Sigmoid colon (tissue), 7 donors: ENCODE data around the gene CYP26B1. TPM values are rescaled to one million over a fixed set of nuclear protein-coding genes. Genes with fewer than 3 reads are reported as not detected.

Experiments used
- DNase-seq: peaks from one replicate; pipeline ENCODE4 v3.0.0-alpha.2; 2019
- H3K27ac ChIP-seq, 4 donors: fragments of 200-600 bp; sonication (generic); one replicate each; pipeline ENCODE4 v1.5.1; 2016 to 2019; ENCODE audit warnings: mild to moderate bottlenecking in 1 of 4
- H3K27me3 ChIP-seq, 3 donors: fragments of 200-600 bp; sonication (generic); one replicate each; pipeline ENCODE4 v1.5.1; 2019; ENCODE audit warnings: mild to moderate bottlenecking in 1 of 3
- H3K36me3 ChIP-seq, 4 donors: fragments of 200-600 bp; sonication (generic); one replicate each; pipeline ENCODE4 v1.5.1; 2016 to 2019
- H3K4me1 ChIP-seq, 4 donors: fragments of 200-600 bp; sonication (generic); one replicate each; pipeline ENCODE4 v1.5.1; 2017 to 2019
- H3K4me3 ChIP-seq, 4 donors: fragments of 200-600 bp; sonication (generic); one replicate each; pipeline ENCODE4 v1.5.1; 2017 to 2019; ENCODE audit warnings: mild to moderate bottlenecking in 2 of 4, moderate library complexity in 1 of 4
- H3K9me3 ChIP-seq, 4 donors: fragments of 200-600 bp in 3 of 4; sonication (generic) in 3 of 4; one replicate each; pipeline versions ENCODE4 v1.5.1 to v1.6.1; 2013 to 2019
- EP300 ChIP-seq, 4 donors: sonication (generic); formaldehyde crosslinking; IDR thresholded peaks; one replicate each; pipeline ENCODE4 v1.6.1; 2017; ENCODE audit warnings: antibody characterized with exemption in 4 of 4
- POLR2A ChIP-seq, 2 donors: fragments of 450-650 bp; IDR thresholded peaks; one replicate each; pipeline ENCODE4 v1.6.1; 2016; ENCODE audit warnings: antibody characterized with exemption in 2 of 2, mild to moderate bottlenecking in 2 of 2, moderate library complexity in 2 of 2
- POLR2AphosphoS5 ChIP-seq, 4 donors: sonication (generic); formaldehyde crosslinking; IDR thresholded peaks; one replicate each; pipeline ENCODE4 v1.6.1; 2017; ENCODE audit warnings: antibody characterized with exemption in 4 of 4
- WGBS, 2 donors: extraction: QIAGEN DNeasy Blood & Tissue Kit; methylation state at CpG; one replicate each; pipeline ENCODE4 v1.1.7; 2013; 5-methylcytosine and 5-hydroxymethylcytosine counted together
- intact Hi-C: fragments of 100-400 bp; cut with DNase I; formaldehyde crosslinking; loops from one replicate; pipeline ENCODE4 v1.15.1; 2023
- polyA plus RNA-seq, 3 donors: library from polyadenylated mRNA; stranded (reverse); fragments of 200-250 nt; gene quantifications; one replicate each; pipeline ENCODE4 v1.2.3, GENCODE V29; 2013
- total RNA-seq, 4 donors: library from RNA; depleted of rRNA; stranded (reverse); fragments of >200 nt; gene quantifications; one replicate each; pipeline ENCODE4 v1.1.0, GENCODE V29; 2016
- TF ChIP-seq, protein P1 (sequence below), 4 experiments: fragments of 450-650 bp in 3 of 4; fragments of 200-600 bp in 1 of 4; IDR thresholded peaks; one replicate each; pipeline ENCODE4 v1.5.1; 2016 to 2019; ENCODE audit warnings: antibody characterized with exemption in 4 of 4, mild to moderate bottlenecking in 3 of 4, moderate library complexity in 2 of 4
- donor health status: healthy with polysubstance abuse.
- donor health status: Bipolar disorder and iron deficiency.
- donor health status: healthy.

CYP26B1 gene
- total and polyA plus RNA-seq, 7 donors, result 0.46 to 5.0 (median 2.5) TPM

DNA sequence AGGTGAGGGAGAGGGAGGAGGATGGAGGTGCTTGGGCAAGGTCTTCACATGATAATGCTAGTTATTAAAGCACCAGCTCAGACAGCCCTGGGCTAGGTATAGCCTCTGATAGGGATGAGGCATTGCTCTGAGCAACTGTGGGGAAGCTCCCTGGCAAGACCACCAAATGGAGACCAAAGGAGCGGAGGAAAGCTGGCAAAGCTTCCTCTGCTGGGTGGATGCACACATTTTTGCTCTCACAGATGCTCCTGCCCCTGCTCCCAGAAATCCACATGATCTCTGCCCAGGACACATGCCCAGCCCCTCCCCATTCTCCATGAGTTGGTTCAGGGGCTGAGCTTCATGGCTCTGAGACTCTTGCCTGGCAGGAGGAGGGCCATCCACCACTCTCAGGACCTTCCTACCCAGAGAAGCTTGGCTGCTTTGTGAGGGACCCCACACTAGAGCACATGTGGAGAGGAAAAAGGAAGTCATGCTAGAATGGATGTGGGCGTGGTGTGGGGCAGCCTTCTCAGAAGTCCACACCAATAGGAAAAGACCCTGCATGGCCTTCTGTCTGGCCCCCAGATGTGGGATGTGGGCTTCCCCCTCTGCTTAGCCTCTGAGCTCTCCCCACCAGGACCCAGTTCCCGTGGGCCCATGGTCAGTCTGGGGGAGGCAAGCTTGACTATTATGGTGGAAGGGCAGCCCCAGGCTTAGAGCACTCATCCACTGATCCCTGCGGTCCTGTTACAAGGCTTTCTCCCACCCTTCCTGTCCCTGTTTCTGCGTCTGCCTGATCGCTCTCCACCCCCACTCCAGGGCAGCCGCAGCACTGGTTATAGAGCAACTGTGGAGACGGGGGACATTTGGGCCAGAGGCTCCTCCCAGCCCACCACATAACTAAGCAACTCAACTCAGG, 10.5 kb upstream of the CYP26B1 start:
- intact Hi-C loops, result loop anchor here (10.0 kb wide), 1 partner anchor 417 kb away; no protein-coding TSS in a partner anchor
- H3K36me3 ChIP-seq, result no peaks in the 10 kb centered on the region

DNA sequence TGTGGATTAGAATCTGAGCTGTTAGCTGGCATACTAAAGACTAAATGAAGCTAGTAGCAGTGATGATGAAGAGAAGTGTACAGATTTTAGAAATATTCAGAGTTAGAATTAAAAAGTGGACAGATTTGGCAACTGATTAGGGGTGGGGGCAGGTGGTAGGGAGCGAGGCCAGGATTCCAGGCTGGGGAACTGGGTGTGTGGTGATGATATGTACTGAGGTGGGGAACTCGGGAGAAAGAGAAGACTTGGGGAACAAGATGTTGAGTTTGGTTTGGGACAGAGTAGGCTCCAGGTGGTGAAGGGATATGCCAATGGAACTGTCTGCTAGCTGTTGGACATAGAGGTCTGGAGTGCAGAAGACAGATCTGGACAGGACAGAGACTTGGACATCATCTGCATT, 9.2 kb upstream of the CYP26B1 start:
- 77 to 87% methylated on average over 2 of the region's 2 CpGs for WGBS, 2 donors
- Histone ChIP-seq H3K36me3 (no peaks in the 10 kb centered on the region), H3K4me3 (no peak overlapping the region), H3K9me3 (no peaks in the 10 kb centered on the region), H3K27me3 (peaks cover under 1 to 38% (median 6%) of the 10 kb centered on the region in 3 donors), H3K27ac (no peak overlapping the region), H3K4me1 (no peaks in the 10 kb centered on the region)
- DNase-seq, result no peak
- intact Hi-C loops, result loop anchor here (10.0 kb wide), 1 partner anchor 418 kb away; no protein-coding TSS in a partner anchor
- no peak for TF ChIP-seq POLR2AphosphoS5 (IDR thresholded peaks at IDR 0.05)
- no peak for TF ChIP-seq EP300 (IDR thresholded peaks at IDR 0.05)
- TF ChIP-seq, protein P1, sequence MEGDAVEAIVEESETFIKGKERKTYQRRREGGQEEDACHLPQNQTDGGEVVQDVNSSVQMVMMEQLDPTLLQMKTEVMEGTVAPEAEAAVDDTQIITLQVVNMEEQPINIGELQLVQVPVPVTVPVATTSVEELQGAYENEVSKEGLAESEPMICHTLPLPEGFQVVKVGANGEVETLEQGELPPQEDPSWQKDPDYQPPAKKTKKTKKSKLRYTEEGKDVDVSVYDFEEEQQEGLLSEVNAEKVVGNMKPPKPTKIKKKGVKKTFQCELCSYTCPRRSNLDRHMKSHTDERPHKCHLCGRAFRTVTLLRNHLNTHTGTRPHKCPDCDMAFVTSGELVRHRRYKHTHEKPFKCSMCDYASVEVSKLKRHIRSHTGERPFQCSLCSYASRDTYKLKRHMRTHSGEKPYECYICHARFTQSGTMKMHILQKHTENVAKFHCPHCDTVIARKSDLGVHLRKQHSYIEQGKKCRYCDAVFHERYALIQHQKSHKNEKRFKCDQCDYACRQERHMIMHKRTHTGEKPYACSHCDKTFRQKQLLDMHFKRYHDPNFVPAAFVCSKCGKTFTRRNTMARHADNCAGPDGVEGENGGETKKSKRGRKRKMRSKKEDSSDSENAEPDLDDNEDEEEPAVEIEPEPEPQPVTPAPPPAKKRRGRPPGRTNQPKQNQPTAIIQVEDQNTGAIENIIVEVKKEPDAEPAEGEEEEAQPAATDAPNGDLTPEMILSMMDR (IDR thresholded peaks at IDR 0.05), result no peak
- no peak for TF ChIP-seq POLR2A (IDR thresholded peaks at IDR 0.05)

More for the DNA sequence above, 10.5 kb upstream of the CYP26B1 start:
- no peak overlapping the region for H3K4me3 ChIP-seq
- H3K9me3 ChIP-seq, result no peaks in the 10 kb centered on the region
- TF ChIP-seq, protein P1 (IDR thresholded peaks at IDR 0.05), result no peak
- H3K4me1 ChIP-seq, result no peaks in the 10 kb centered on the region
- WGBS, 2 donors, result 87 to 92% methylated on average over 8 of the region's 8 CpGs
- H3K27me3 ChIP-seq, result peaks cover 5 to 32% (median 6%) of the 10 kb centered on the region in 3 donors
- DNase-seq, result no peak
- H3K27ac ChIP-seq, result no peak overlapping the region

DNA sequence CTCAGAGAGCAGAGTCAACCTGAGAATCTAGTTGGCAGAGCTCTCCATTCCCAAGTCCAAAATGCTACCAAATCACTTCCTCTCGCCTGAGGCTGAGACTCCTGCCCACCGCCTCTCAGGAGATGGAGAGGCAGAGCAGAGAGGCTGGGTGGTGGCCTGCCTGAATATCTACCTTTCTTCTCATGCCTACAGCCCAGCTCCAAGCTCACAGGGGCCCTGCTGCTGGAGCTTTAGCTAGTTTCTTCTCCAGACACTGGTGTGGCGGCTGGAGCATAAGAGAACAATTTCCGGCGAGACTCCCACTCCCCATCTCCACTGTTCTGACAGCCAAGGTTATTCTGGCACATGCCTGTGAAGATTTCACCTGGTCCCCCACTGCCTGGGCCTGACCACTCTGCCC, 8.1 kb upstream of the CYP26B1 start:
- peaks cover 0 to 48% (median 6%) of the 10 kb centered on the region in 3 donors for H3K27me3 ChIP-seq
- no peak for DNase-seq
- TF ChIP-seq EP300 (IDR thresholded peaks at IDR 0.05) (no peak), POLR2AphosphoS5 (IDR thresholded peaks at IDR 0.05) (no peak), POLR2A (IDR thresholded peaks at IDR 0.05) (no peak)
- TF ChIP-seq, protein P1 (IDR thresholded peaks at IDR 0.05), result no peak
- H3K27ac ChIP-seq, result no peak overlapping the region
- no peak overlapping the region for H3K4me3 ChIP-seq
- WGBS, 2 donors, result 94 to 96% methylated on average over 5 of the region's 5 CpGs
- H3K36me3 ChIP-seq, result no peaks in the 10 kb centered on the region
- intact Hi-C loops, result loop anchor here (10.0 kb wide), 1 partner anchor 419 kb away; no protein-coding TSS in a partner anchor
- H3K4me1 ChIP-seq, result peaks cover 0 to under 1% (median 0%) of the 10 kb centered on the region in 4 donors
- no peaks in the 10 kb centered on the region for H3K9me3 ChIP-seq

DNA sequence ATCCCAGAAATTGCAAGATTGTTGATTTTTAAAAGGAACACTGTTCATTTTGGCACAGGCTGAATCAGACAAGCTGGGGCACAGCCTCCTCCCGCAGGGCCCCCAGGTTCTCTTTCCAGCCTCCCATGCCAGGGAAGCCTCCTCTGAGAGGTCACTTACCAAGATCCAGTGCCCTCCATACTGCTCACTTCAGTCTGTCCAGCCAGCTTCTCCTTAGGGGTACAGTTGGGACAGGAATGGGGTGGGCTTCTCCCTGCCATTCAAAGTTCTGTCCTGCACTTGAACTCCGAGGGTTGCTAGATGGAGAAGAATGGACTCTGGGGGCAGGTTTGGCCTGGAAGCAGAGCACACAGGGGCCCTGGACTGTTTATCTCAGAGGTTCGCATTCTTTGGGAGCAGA, 7.5 kb upstream of the CYP26B1 start:
- Histone ChIP-seq H3K4me1 (peaks cover 0 to 5% (median 3%) of the 10 kb centered on the region in 4 donors), H3K27me3 (peaks cover under 1 to 54% (median 6%) of the 10 kb centered on the region in 3 donors), H3K27ac (no peak overlapping the region), H3K4me3 (no peak overlapping the region), H3K9me3 (no peaks in the 10 kb centered on the region), H3K36me3 (no peaks in the 10 kb centered on the region)
- WGBS, 2 donors, result 89 to 91% methylated on average over 3 of the region's 3 CpGs
- no peak for DNase-seq
- TF ChIP-seq POLR2A (IDR thresholded peaks at IDR 0.05), result no peak
- TF ChIP-seq POLR2AphosphoS5 (IDR thresholded peaks at IDR 0.05), result no peak
- TF ChIP-seq, protein P1 (IDR thresholded peaks at IDR 0.05), result no peak
- TF ChIP-seq EP300 (IDR thresholded peaks at IDR 0.05), result no peak
- intact Hi-C loops, result loop anchor here (10.0 kb wide), 1 partner anchor 420 kb away; no protein-coding TSS in a partner anchor
